ENCODE results near the gene PAWR.

Gene PAWR

DNA sequence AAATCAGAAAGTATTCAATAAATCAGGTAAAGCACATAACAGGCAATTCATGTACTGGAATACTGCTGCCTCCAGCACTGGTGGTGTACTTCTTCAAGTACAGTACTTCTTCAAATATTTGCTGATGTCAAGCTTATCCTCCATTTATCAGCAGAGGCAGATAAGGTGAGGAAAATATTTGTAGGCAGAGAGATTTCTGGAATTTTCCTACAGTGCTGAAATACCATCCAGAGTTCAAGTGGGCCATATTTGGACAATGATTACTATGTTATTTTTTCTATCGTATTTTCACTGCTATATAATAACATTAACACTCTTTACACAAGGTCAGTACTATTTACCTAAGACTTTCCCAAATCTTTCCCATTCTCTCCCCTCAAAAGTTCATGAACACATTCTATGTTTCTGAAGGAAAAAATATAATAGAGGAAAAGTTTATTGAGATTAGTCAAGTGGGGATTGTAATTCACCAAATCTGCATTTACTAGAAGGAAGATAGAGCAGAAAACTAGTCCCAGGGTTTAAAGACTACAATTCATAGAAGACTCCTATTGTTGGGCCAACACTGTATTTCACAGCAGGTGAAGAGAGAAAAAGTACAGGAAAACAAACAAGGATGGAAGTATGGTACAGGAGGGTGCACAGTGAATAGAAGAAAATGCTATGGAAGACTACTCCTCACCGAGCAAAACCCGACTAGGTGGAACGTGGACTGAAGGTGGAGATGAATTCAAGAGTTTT, 141.1 kb downstream of the PAWR start:
- H3K36me3 ChIP-seq (replicated peaks; ENCODE audit: insufficient read depth, low read length): no peaks in the 10 kb centered on the region
- H3K27ac ChIP-seq (ENCODE audit: low read length): no peak overlapping the region
- H3K4me2 ChIP-seq (ENCODE audit: low read depth, low read length): no peak overlapping the region
- no peak for TF ChIP-seq EZH2phosphoT487 (IDR thresholded peaks at IDR 0.05; ENCODE audit: low read length)
- TF ChIP-seq, protein P1, sequence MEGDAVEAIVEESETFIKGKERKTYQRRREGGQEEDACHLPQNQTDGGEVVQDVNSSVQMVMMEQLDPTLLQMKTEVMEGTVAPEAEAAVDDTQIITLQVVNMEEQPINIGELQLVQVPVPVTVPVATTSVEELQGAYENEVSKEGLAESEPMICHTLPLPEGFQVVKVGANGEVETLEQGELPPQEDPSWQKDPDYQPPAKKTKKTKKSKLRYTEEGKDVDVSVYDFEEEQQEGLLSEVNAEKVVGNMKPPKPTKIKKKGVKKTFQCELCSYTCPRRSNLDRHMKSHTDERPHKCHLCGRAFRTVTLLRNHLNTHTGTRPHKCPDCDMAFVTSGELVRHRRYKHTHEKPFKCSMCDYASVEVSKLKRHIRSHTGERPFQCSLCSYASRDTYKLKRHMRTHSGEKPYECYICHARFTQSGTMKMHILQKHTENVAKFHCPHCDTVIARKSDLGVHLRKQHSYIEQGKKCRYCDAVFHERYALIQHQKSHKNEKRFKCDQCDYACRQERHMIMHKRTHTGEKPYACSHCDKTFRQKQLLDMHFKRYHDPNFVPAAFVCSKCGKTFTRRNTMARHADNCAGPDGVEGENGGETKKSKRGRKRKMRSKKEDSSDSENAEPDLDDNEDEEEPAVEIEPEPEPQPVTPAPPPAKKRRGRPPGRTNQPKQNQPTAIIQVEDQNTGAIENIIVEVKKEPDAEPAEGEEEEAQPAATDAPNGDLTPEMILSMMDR (IDR thresholded peaks at IDR 0.05; ENCODE audit: low read length): no peak
- no peak for TF ChIP-seq EZH2 (optimal IDR thresholded peaks at IDR 0.05; ENCODE audit: low read depth, low read length)
- no peak overlapping the region for H2AFZ ChIP-seq (ENCODE audit: low read length)
- no peaks in the 10 kb centered on the region for H3K27me3 ChIP-seq (replicated peaks; ENCODE audit: insufficient read depth, low read length)
- H3F3A ChIP-seq (ENCODE audit: insufficient read depth, low read length): no peaks in the 10 kb centered on the region
- H3K9ac ChIP-seq (ENCODE audit: low read length): no peak overlapping the region
- H3K4me3 ChIP-seq (ENCODE audit: low read length): no peak overlapping the region
- no peaks in the 10 kb centered on the region for H3K9me2 ChIP-seq (replicated peaks; ENCODE audit: insufficient read depth, low read length)
- no peaks in the 10 kb centered on the region for H3K9me3 ChIP-seq (replicated peaks; ENCODE audit: insufficient read depth, low read length)
- no peaks in the 10 kb centered on the region for H4K20me1 ChIP-seq (ENCODE audit: insufficient read depth, low read length)
- no peaks in the 10 kb centered on the region for H3K4me1 ChIP-seq (ENCODE audit: low read length)
- no peak for DNase-seq
- H3K79me2 ChIP-seq (ENCODE audit: low read length): no peaks in the 10 kb centered on the region

DNA sequence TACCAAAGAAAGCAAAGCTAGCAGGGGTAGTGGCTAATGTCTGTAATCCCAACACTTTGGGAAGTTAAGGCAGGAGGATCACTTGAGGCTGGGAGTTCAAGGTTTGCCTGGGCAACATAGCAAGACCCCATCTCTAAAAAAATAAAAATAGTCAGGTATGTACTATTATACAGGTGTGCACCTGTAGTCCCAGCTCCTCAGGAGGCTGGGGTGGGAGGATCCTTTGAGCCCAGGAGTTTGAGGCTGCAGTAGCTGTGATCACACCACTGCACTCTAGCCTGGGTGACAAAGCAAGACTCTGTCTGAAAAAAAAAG, 142.2 kb downstream of the PAWR start:
- Histone ChIP-seq H3K27ac (ENCODE audit: low read length) (no peak overlapping the region), H3K4me2 (ENCODE audit: low read depth, low read length) (no peak overlapping the region), H4K20me1 (ENCODE audit: insufficient read depth, low read length) (no peaks in the 10 kb centered on the region), H3K27me3 (replicated peaks; ENCODE audit: insufficient read depth, low read length) (no peaks in the 10 kb centered on the region), H3K4me3 (ENCODE audit: low read length) (no peak overlapping the region), H3K36me3 (replicated peaks; ENCODE audit: insufficient read depth, low read length) (no peaks in the 10 kb centered on the region), H3K79me2 (ENCODE audit: low read length) (no peaks in the 10 kb centered on the region), H3F3A (ENCODE audit: insufficient read depth, low read length) (no peaks in the 10 kb centered on the region), H3K4me1 (ENCODE audit: low read length) (no peaks in the 10 kb centered on the region), H3K9ac (ENCODE audit: low read length) (no peak overlapping the region), H2AFZ (ENCODE audit: low read length) (no peak overlapping the region), H3K9me2 (replicated peaks; ENCODE audit: insufficient read depth, low read length) (no peaks in the 10 kb centered on the region), H3K9me3 (replicated peaks; ENCODE audit: insufficient read depth, low read length) (no peaks in the 10 kb centered on the region)
- DNase-seq: no peak
- TF ChIP-seq EZH2phosphoT487 (IDR thresholded peaks at IDR 0.05; ENCODE audit: low read length): no peak
- TF ChIP-seq, protein P1 (IDR thresholded peaks at IDR 0.05; ENCODE audit: low read length): no peak
- TF ChIP-seq EZH2 (optimal IDR thresholded peaks at IDR 0.05; ENCODE audit: low read depth, low read length): no peak

DNA sequence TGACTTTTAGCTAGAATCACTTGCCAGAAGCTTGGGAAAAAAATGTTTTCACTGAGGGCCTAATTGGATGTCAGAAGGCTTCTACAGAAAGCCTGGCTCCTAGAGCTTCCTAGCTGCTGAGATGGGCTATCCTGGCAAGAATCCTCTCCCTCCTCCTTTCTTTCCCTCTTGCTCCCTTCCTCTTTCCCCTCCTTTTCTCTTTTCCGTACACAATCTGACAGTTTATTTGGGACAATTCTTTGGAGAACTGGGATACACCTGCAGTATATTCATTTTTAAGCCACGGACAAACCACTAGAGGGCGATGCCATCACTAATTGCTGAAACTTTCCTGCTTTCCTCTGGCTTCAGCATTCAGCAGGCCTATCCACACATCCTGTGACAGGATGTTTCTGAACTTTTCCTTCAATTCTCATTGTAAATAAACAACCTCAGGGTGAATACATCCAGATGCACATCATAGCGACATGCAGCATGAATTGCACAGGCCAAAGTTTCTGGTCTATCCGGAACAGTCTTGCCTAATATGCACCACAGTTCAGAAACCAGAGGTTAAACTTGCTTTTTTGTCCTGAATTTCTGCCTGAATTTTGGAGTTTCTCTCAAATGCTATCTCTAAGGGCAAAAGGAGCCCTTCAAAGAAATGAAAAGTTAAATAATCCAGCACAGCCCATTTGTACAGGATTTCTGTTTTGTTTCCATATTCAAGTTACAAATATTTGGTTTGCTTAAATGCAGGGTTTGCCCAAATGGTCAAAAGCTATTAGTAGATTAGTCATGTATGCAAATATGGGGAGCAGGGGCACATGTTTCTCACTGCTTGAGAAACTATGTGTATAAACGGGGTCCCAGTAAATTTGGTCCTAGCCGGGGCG, 142.8 kb downstream of the PAWR start:
- Histone ChIP-seq H3K4me2 (ENCODE audit: low read depth, low read length) (no peak overlapping the region), H3K9me2 (replicated peaks; ENCODE audit: insufficient read depth, low read length) (no peaks in the 10 kb centered on the region), H3K4me3 (ENCODE audit: low read length) (no peak overlapping the region), H3K4me1 (ENCODE audit: low read length) (no peaks in the 10 kb centered on the region), H2AFZ (ENCODE audit: low read length) (no peak overlapping the region), H3K27ac (ENCODE audit: low read length) (no peak overlapping the region), H3K9ac (ENCODE audit: low read length) (no peak overlapping the region), H3K36me3 (replicated peaks; ENCODE audit: insufficient read depth, low read length) (no peaks in the 10 kb centered on the region), H3K27me3 (replicated peaks; ENCODE audit: insufficient read depth, low read length) (no peaks in the 10 kb centered on the region), H3F3A (ENCODE audit: insufficient read depth, low read length) (no peaks in the 10 kb centered on the region), H4K20me1 (ENCODE audit: insufficient read depth, low read length) (no peaks in the 10 kb centered on the region), H3K79me2 (ENCODE audit: low read length) (no peaks in the 10 kb centered on the region), H3K9me3 (replicated peaks; ENCODE audit: insufficient read depth, low read length) (no peaks in the 10 kb centered on the region)
- TF ChIP-seq, protein P1 (IDR thresholded peaks at IDR 0.05; ENCODE audit: low read length): peak; percentile 79
- no peak for TF ChIP-seq EZH2phosphoT487 (IDR thresholded peaks at IDR 0.05; ENCODE audit: low read length)
- DNase-seq: peak; percentile 35

Measured in MM.1S (cell line).